H1 (cell line): ENCODE measurements around the gene DNM2. TPM values are rescaled to one million over a fixed set of nuclear protein-coding genes. Genes with fewer than 3 reads are reported as not detected.

Experiments
- CTCF ChIA-PET: fragments of 300-600 bp; sonication (Branson Sonifier 250); formaldehyde crosslinking; loops from one replicate; lab custom pipeline; 2021; ENCODE audit not compliant: partially characterized antibody; lab: Charles Lee
- POLR2A ChIA-PET: fragments of 300-600 bp; sonication (Branson Sonifier 250); formaldehyde crosslinking; loops from one replicate; lab custom pipeline; 2021; ENCODE audit warnings: inconsistent platforms; ENCODE audit not compliant: partially characterized antibody; lab: Charles Lee
- DNase-seq, 2 experiments: peaks; one replicate each; pipeline versions ENCODE4 v3.0.0 to v3.0.0-alpha.2; 2010 to 2022; ENCODE audit warnings: low spot score in 2 of 2, low read depth in 1 of 2, mixed read lengths in 1 of 2
- FAIRE-seq: peaks from 2 replicates; lab custom pipeline; 2011; peaks lifted over from hg19 to GRCh38; lab: Jason Lieb, UNC
- H2AFZ ChIP-seq: 2 replicates; pipeline ENCODE4 v1.8.1; 2012; ENCODE audit warnings: low read length, inconsistent platforms
- H2AK5ac ChIP-seq: 2 replicates; pipeline ENCODE4 v1.6.1; 2013; ENCODE audit warnings: low read depth, low read length
- H2BK120ac ChIP-seq: replicated peaks from 2 replicates; pipeline ENCODE3; 2013; ENCODE audit warnings: low read depth, low read length, inconsistent platforms
- H2BK12ac ChIP-seq: 2 replicates; pipeline ENCODE4 v1.6.1; 2013; ENCODE audit warnings: low read depth, low read length
- H2BK15ac ChIP-seq: 2 replicates; pipeline ENCODE4 v1.6.1; 2013; ENCODE audit warnings: low read length
- H2BK20ac ChIP-seq: 2 replicates; pipeline ENCODE4 v1.6.1; 2013; ENCODE audit warnings: low read length
- H2BK5ac ChIP-seq: 2 replicates; pipeline ENCODE4 v1.6.1; 2013; ENCODE audit warnings: low read depth, low read length
- H3K14ac ChIP-seq: 2 replicates; pipeline ENCODE4 v1.6.1; 2013; ENCODE audit warnings: inconsistent platforms; ENCODE audit not compliant: insufficient read length
- H3K18ac ChIP-seq: 2 replicates; pipeline ENCODE4 v1.6.1; 2013; ENCODE audit warnings: low read length; ENCODE audit errors: extremely low read depth
- H3K23ac ChIP-seq: 2 replicates; pipeline ENCODE4 v1.6.1; 2013; ENCODE audit warnings: inconsistent platforms; ENCODE audit not compliant: insufficient read length
- H3K23me2 ChIP-seq: 2 replicates; pipeline ENCODE4 v1.6.1; 2013; ENCODE audit warnings: low read depth, low read length
- H3K27ac ChIP-seq: 2 replicates; pipeline ENCODE4 v1.6.1; 2011; ENCODE audit warnings: low read depth, low read length, inconsistent platforms
- H3K27me3 ChIP-seq, 4 experiments: replicated peaks in 1 of 4; 1 replicate in 1 of 4; 2 replicates in 3 of 4; pipeline versions ENCODE4 v1.6.1 to v1.8.1; 2011 to 2013; ENCODE audit warnings: low read length in 3 of 4, mild to moderate bottlenecking in 3 of 4, inconsistent platforms in 2 of 4, mixed read lengths in 2 of 4, moderate library complexity in 1 of 4; ENCODE audit not compliant: control insufficient read depth in 3 of 4, insufficient read depth in 3 of 4; ENCODE audit errors: extremely low read depth in 1 of 4
- H3K36me3 ChIP-seq, 4 experiments: 2 replicates each; pipeline versions ENCODE4 v1.6.1 to v1.8.1; 2011 to 2013; ENCODE audit warnings: mild to moderate bottlenecking in 4 of 4, low read length in 3 of 4, moderate library complexity in 2 of 4, control low read depth in 1 of 4, inconsistent platforms in 1 of 4; ENCODE audit not compliant: insufficient read depth in 4 of 4, control insufficient read depth in 2 of 4
- H3K4ac ChIP-seq: replicated peaks from 2 replicates; pipeline ENCODE3; 2013; ENCODE audit warnings: low read length, low read depth, mixed read lengths, inconsistent platforms; ENCODE audit not compliant: insufficient read length
- H3K4me1 ChIP-seq, 4 experiments: replicated peaks in 1 of 4; 1 replicate in 1 of 4; 2 replicates in 3 of 4; pipeline versions ENCODE4 v1.6.1 to v1.8.1; 2011 to 2013; ENCODE audit warnings: low read length in 3 of 4, inconsistent platforms in 2 of 4, mixed read lengths in 1 of 4; ENCODE audit not compliant: insufficient read depth in 4 of 4, control insufficient read depth in 3 of 4
- H3K4me2 ChIP-seq, 2 experiments: 2 replicates each; pipeline versions ENCODE4 v1.6.1 to v1.8.1; 2011 to 2013; ENCODE audit warnings: low read depth in 2 of 2, low read length in 2 of 2, control low read depth in 1 of 2, inconsistent platforms in 1 of 2, mild to moderate bottlenecking in 1 of 2; ENCODE audit not compliant: insufficient read depth in 1 of 2
- H3K4me3 ChIP-seq, 4 experiments: fragments of 200-600, 300-600 bp in 1 of 4; sonication (generic), shearing (Covaris generic), sonication (Bioruptor Twin) in 1 of 4; 2 replicates each; pipeline versions ENCODE4 v1.5.1 to v1.8.1; 2011 to 2016; ENCODE audit warnings: low read length in 4 of 4, low read depth in 3 of 4, control low read depth in 2 of 4, inconsistent platforms in 2 of 4, mild to moderate bottlenecking in 2 of 4, mixed read lengths in 1 of 4, moderate library complexity in 1 of 4; ENCODE audit not compliant: insufficient read depth in 2 of 4; ENCODE audit errors: extremely low read depth in 1 of 4
- H3K56ac ChIP-seq: replicated peaks from 2 replicates; pipeline ENCODE3; 2013; ENCODE audit warnings: low read depth, mild to moderate bottlenecking, mixed read lengths, low read length, inconsistent platforms; ENCODE audit not compliant: insufficient read length
- H3K79me1 ChIP-seq: 2 replicates; pipeline ENCODE4 v1.6.1; 2013; ENCODE audit warnings: low read depth, low read length, control low read depth
- H3K79me2 ChIP-seq, 2 experiments: 2 replicates each; pipeline versions ENCODE4 v1.6.1 to v1.8.1; 2012 to 2013; ENCODE audit warnings: low read length in 2 of 2, mild to moderate bottlenecking in 2 of 2, inconsistent platforms in 1 of 2; ENCODE audit not compliant: insufficient read depth in 2 of 2, control insufficient read depth in 1 of 2
- H3K9ac ChIP-seq, 4 experiments: replicated peaks in 1 of 4; 1 replicate in 1 of 4; 2 replicates in 3 of 4; pipeline versions ENCODE4 v1.6.1 to v1.8.1; 2011 to 2013; ENCODE audit warnings: low read depth in 3 of 4, low read length in 3 of 4, control low read depth in 2 of 4, mild to moderate bottlenecking in 2 of 4, moderate library complexity in 2 of 4, inconsistent platforms in 1 of 4; ENCODE audit errors: extremely low read depth in 1 of 4
- H3K9me3 ChIP-seq, 2 experiments: 2 replicates each; pipeline versions ENCODE4 v1.6.1 to v1.8.1; 2012 to 2013; ENCODE audit warnings: mild to moderate bottlenecking in 2 of 2, moderate library complexity in 2 of 2, control low read depth in 1 of 2, inconsistent platforms in 1 of 2, low read depth in 1 of 2, low read length in 1 of 2, mixed read lengths in 1 of 2; ENCODE audit not compliant: insufficient read depth in 2 of 2
- H4K20me1 ChIP-seq, 2 experiments: replicated peaks in 1 of 2; 2 replicates each; pipeline versions ENCODE3 to v1.8.1; 2011 to 2013; ENCODE audit warnings: inconsistent platforms in 2 of 2, low read length in 2 of 2, mild to moderate bottlenecking in 1 of 2; ENCODE audit not compliant: insufficient read depth in 2 of 2, control insufficient read depth in 1 of 2
- H4K5ac ChIP-seq: 2 replicates; pipeline ENCODE4 v1.6.1; 2013; ENCODE audit warnings: low read length, low read depth, mixed read lengths, inconsistent platforms; ENCODE audit not compliant: insufficient read length
- H4K8ac ChIP-seq: 2 replicates; pipeline ENCODE4 v1.8.0; 2013; ENCODE audit warnings: mild to moderate bottlenecking, moderate library complexity, low read length, inconsistent platforms; ENCODE audit not compliant: insufficient read depth; ENCODE audit errors: extremely low read depth
- H4K91ac ChIP-seq: replicated peaks from 2 replicates; pipeline ENCODE3; 2013; ENCODE audit warnings: low read length, mixed read lengths, inconsistent platforms; ENCODE audit not compliant: insufficient read length
- BACH1 ChIP-seq: IDR thresholded peaks from 2 replicates; pipeline ENCODE4 v1.6.1; 2012; ENCODE audit warnings: low read length, improper control_type of control experiment
- BRCA1 ChIP-seq: IDR thresholded peaks from 2 replicates; pipeline ENCODE4 v1.6.1; 2012; ENCODE audit warnings: low read depth, low read length, improper control_type of control experiment
- EZH2 ChIP-seq: fragments of 200-600 bp; sonication (generic); IDR thresholded peaks from 2 replicates; pipeline ENCODE4 v1.7.1; 2012; ENCODE audit warnings: low read depth, mild to moderate bottlenecking, moderate library complexity, low read length, inconsistent platforms; ENCODE audit not compliant: severe bottlenecking
- GTF2F1 ChIP-seq: IDR thresholded peaks from 2 replicates; pipeline ENCODE4 v1.6.1; 2012; ENCODE audit warnings: low read depth, low read length, improper control_type of control experiment, borderline replicate concordance
- MAX ChIP-seq: IDR thresholded peaks from 2 replicates; pipeline ENCODE4 v1.6.1; 2012; ENCODE audit warnings: inconsistent platforms
- PHF8 ChIP-seq: fragments of 200-600 bp; sonication (generic); conservative IDR thresholded peaks from 2 replicates; pipeline ENCODE4 v1.7.1; 2012; ENCODE audit warnings: low read depth, mild to moderate bottlenecking, inconsistent platforms, low read length, moderate library complexity
- RBBP5 ChIP-seq: IDR thresholded peaks from 2 replicates; pipeline ENCODE4 v1.7.1; 2012; ENCODE audit warnings: low read depth, mild to moderate bottlenecking, inconsistent platforms, low read length, moderate library complexity, borderline replicate concordance
- SRF ChIP-seq: IDR thresholded peaks from 2 replicates; pipeline ENCODE4 v1.6.1; 2011; ENCODE audit warnings: mild to moderate bottlenecking, low read depth, low read length, moderate library complexity
- WGBS, 2 experiments: shearing (Covaris generic) in 1 of 2; methylation state at CpG; one replicate each; pipeline versions ENCODE4 v1.1.6 to v1.1.7; 2013 to 2015; ENCODE audit warnings: low lambda C conversion rate in 2 of 2, mixed read lengths in 2 of 2, inconsistent platforms in 1 of 2, low coverage in 1 of 2, missing lambda C conversion rate in 1 of 2; ENCODE audit not compliant: insufficient replicate concordance in 2 of 2, insufficient coverage in 1 of 2, insufficient read length in 1 of 2; ENCODE audit errors: extremely low coverage in 1 of 2, missing lambda C conversion rate in 1 of 2; 5-methylcytosine and 5-hydroxymethylcytosine counted together
- polyA plus RNA-seq, 7 experiments: library from polyadenylated mRNA; depleted of rRNA in 3 of 7; stranded (reverse) in 5 of 7; unstranded in 2 of 7; fragments of >200 nt in 5 of 7; fragments of 200-250 nt in 2 of 7; gene quantifications; 1 replicate in 5 of 7; 2 replicates in 1 of 7; 4 replicates in 1 of 7; pipeline versions ENCODE4 v1.2.1 to v1.2.3, GENCODE V29; 2011 to 2013; ENCODE audit warnings: missing spikeins in 2 of 7, mixed read lengths in 2 of 7
- total RNA-seq: library from RNA; stranded (reverse); fragmentation: NEBNext Ultra II Directional; extraction: Animal tissue kit (Norgen Biotek cat#: 25700); gene quantifications from 2 replicates; pipeline ENCODE4 v1.2.1, GENCODE V29; 2021

The DNM2 gene
- total and polyA plus RNA-seq, 2 of the 8 experiments (the other 6 are each of a cell fraction or from before 2014, with no cell fraction given): 61.9 to 120 TPM

DNA sequence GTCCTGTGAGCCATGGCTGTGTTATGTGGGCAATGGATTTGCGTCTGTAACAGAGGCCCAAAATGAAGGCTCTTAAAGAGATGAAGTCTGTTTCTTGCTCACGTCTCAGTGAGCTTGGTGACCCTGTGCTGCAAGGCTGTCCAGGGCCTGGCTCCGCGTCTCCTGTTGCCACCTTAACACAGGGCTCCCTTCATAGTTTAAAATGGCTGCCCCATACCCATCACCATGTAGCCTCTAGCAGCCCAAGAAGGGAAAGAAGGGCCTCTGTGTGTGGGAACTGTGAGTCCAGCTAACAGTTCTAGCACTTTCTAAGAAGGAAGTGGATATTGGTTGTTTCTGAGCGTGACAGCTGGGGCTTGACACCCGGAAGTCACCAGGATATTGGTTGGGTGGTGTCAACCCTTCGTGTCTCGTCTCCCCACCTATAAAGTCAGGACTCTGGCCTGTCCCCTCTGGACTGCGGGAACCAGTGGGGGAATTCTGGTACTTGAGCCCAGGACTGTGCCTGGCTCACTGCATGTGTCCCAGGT, 97.2 kb downstream of the DNM2 start:
- Histone ChIP-seq H2AK5ac (no peak overlapping the region), H4K5ac (no peak overlapping the region), H3K36me3 (peaks cover 0 to 3% (median under 1%) of the 10 kb centered on the region in 4 experiments; a peak in 2 of 8 replicates), H3K79me2 (no peaks in the 10 kb centered on the region), H2BK5ac (no peak overlapping the region), H4K91ac (no peak overlapping the region), H4K20me1 (peaks cover 0 to 6% of the 10 kb centered on the region in 2 experiments), H3K14ac (no peak overlapping the region), H3K4ac (no peak overlapping the region), H2BK120ac (no peak overlapping the region), H3K27ac (no peak overlapping the region), H3K23me2 (no peaks in the 10 kb centered on the region), H3K56ac (no peak overlapping the region), H4K8ac (peak overlapping the region; percentile 41), H3K4me3 (no peak overlapping the region), H3K23ac (no peak overlapping the region), H3K9me3 (no peaks in the 10 kb centered on the region), H3K9ac (no peak overlapping the region), H2BK20ac (no peak overlapping the region), H3K18ac (no peak overlapping the region), H3K4me1 (no peaks in the 10 kb centered on the region; a peak in 1 of 7 replicates), H2BK12ac (no peak overlapping the region), H3K79me1 (no peaks in the 10 kb centered on the region), H3K4me2 (no peak overlapping the region), H2BK15ac (no peak overlapping the region), H3K27me3 (no peaks in the 10 kb centered on the region), H2AFZ (no peak overlapping the region)
- ChIA-PET POLR2A (interaction anchor here (0.7 to 1.0 kb wide), 2 partner anchors 11 to 21 kb away, joined by 5 read pairs; partner anchors contain the start of gene TMED1), CTCF (interaction anchor here (0.7 to 1.2 kb wide), 4 partner anchors 10 to 84 kb away, joined by 3 read pairs; no protein-coding TSS in a partner anchor)
- 94% methylated on average over 9 of the region's 9 CpGs; no CpG with 5 or more reads in 1 of the 2 experiments for WGBS, 2 experiments
- DNase-seq: no peak
- FAIRE-seq: no peak
- TF ChIP-seq EZH2 (no peak), BRCA1 (no peak), PHF8 (no peak), GTF2F1 (no peak), SRF (no peak), RBBP5 (no peak), MAX (no peak), BACH1 (no peak)
